Embryonic facial prominence (tissue), 1 donor: ENCODE results near the gene SLC28A3.

Source experiments
- DNase-seq: peaks from one replicate; pipeline ENCODE4 v3.0.0-alpha.2; 2016; ENCODE audit errors: extremely low spot score

SLC28A3 gene

GRCh38 chr9:84339503-84339902 is 1.1 kb downstream of the SLC28A3 start:
- DNase-seq: no peak

- DNase-seq: no peak
Measured at GRCh38 chr9:84338792-84339191, 1.8 kb downstream of the SLC28A3 start.

GRCh38 chr9:84337252-84337651 is 3.3 kb downstream of the SLC28A3 start:
- no peak for DNase-seq

GRCh38 chr9:84331119-84331809 is 9.3 kb downstream of the SLC28A3 start:
- no peak for DNase-seq

GRCh38 chr9:84330246-84330645 is 10.3 kb downstream of the SLC28A3 start:
- DNase-seq: no peak

GRCh38 chr9:84327184-84327583 is 13.4 kb downstream of the SLC28A3 start:
- DNase-seq: no peak

- no peak for DNase-seq
Measured at GRCh38 chr9:84325347-84325973, 15.1 kb downstream of the SLC28A3 start.

- no peak for DNase-seq
Measured at GRCh38 chr9:84324811-84325210, 15.7 kb downstream of the SLC28A3 start.

- no peak for DNase-seq
Measured at GRCh38 chr9:84323858-84324257, 16.7 kb downstream of the SLC28A3 start.

- DNase-seq: no peak
Measured at GRCh38 chr9:84322828-84323227, 17.7 kb downstream of the SLC28A3 start.

GRCh38 chr9:84320231-84320630 is 20.3 kb downstream of the SLC28A3 start:
- no peak for DNase-seq

- no peak for DNase-seq
Measured at GRCh38 chr9:84319632-84320031, 20.9 kb downstream of the SLC28A3 start.

- DNase-seq: no peak
Measured at GRCh38 chr9:84318981-84319380, 21.6 kb downstream of the SLC28A3 start.

GRCh38 chr9:84317563-84317962 is 23.0 kb downstream of the SLC28A3 start:
- DNase-seq: no peak

GRCh38 chr9:84315278-84315877 is 25.2 kb downstream of the SLC28A3 start:
- DNase-seq: peak; percentile 60

- DNase-seq: no peak
Measured at GRCh38 chr9:84314306-84314705, 26.3 kb downstream of the SLC28A3 start.

GRCh38 chr9:84310883-84311282 is 29.7 kb downstream of the SLC28A3 start:
- DNase-seq: no peak

- no peak for DNase-seq
Measured at GRCh38 chr9:84305497-84306131, 34.9 kb downstream of the SLC28A3 start.

GRCh38 chr9:84304166-84304565 is 36.4 kb downstream of the SLC28A3 start:
- DNase-seq: no peak

- no peak for DNase-seq
Measured at GRCh38 chr9:84303061-84303460, 37.5 kb downstream of the SLC28A3 start.

GRCh38 chr9:84301851-84302250 is 38.7 kb downstream of the SLC28A3 start:
- DNase-seq: no peak

- DNase-seq: no peak
Measured at GRCh38 chr9:84300271-84300670, 40.3 kb downstream of the SLC28A3 start.
